Heart right ventricle (tissue), 16 donors: ENCODE data around the gene SVEP1. TPM values are rescaled to one million over a fixed set of nuclear protein-coding genes. Genes with fewer than 3 reads are reported as not detected.

Experiments used
- ATAC-seq, 8 donors: fragments of 200-7000 bp; cut with Tn5 transposase; one replicate each; pipeline ENCODE4 v1.9.1; 2020; ENCODE audit warnings: mild to moderate bottlenecking in 8 of 8, moderate library complexity in 8 of 8, moderate number of reproducible peaks in 1 of 8
- DNase-seq, 2 donors: peaks; one replicate each; pipeline ENCODE4 v3.0.0-alpha.2; 2020
- H3K27ac ChIP-seq, 10 donors: fragments of 200-600 bp; sonication (generic) in 2 of 10; one replicate each; pipeline versions ENCODE4 v1.5.0 to v1.8.0; 2020 to 2022; ENCODE audit warnings: mild to moderate bottlenecking in 3 of 10
- H3K27me3 ChIP-seq, 7 donors: fragments of 200-600 bp; one replicate each; pipeline ENCODE4 v1.8.0; 2021 to 2022; ENCODE audit warnings: mild to moderate bottlenecking in 2 of 7
- H3K36me3 ChIP-seq, 9 donors: fragments of 200-600 bp; sonication (generic) in 1 of 9; one replicate each; pipeline versions ENCODE4 v1.5.0 to v1.8.0; 2020 to 2022; ENCODE audit warnings: mild to moderate bottlenecking in 2 of 9
- H3K4me1 ChIP-seq, 9 donors: fragments of 200-600 bp; sonication (generic) in 1 of 9; one replicate each; pipeline versions ENCODE4 v1.5.0 to v1.8.0; 2020 to 2022; ENCODE audit warnings: mild to moderate bottlenecking in 4 of 9
- H3K4me3 ChIP-seq, 10 donors: fragments of 200-600 bp; sonication (generic) in 2 of 10; one replicate each; pipeline versions ENCODE4 v1.5.0 to v1.8.0; 2020 to 2022; ENCODE audit warnings: mild to moderate bottlenecking in 7 of 10, moderate library complexity in 2 of 10
- H3K9me3 ChIP-seq, 11 donors: fragments of 200-600 bp in 10 of 11; sonication (generic) in 2 of 11; one replicate each; pipeline versions ENCODE4 v1.5.0 to v1.8.0; 2013 to 2022; ENCODE audit warnings: mild to moderate bottlenecking in 2 of 11, control low read depth in 1 of 11, moderate library complexity in 1 of 11
- WGBS, 2 donors: extraction: QIAGEN DNeasy Blood & Tissue Kit; methylation state at CpG; one replicate each; pipeline ENCODE4 v1.1.7; 2013; ENCODE audit warnings: inconsistent platforms in 1 of 2; 5-methylcytosine and 5-hydroxymethylcytosine counted together
- intact Hi-C, 10 donors: fragments of 100-400 bp; cut with DNase I; formaldehyde crosslinking; loops; one replicate each; pipeline versions ENCODE4 v1.11.1 to v1.14.2; 2022
- polyA plus RNA-seq, 2 donors: library from polyadenylated mRNA; stranded (reverse); fragments of 200-250 nt; gene quantifications; one replicate each; pipeline ENCODE4 v1.2.3, GENCODE V29; 2013
- total RNA-seq, 10 donors: library from RNA; stranded (reverse); fragmentation: NEBNext Ultra II Directional in 3 of 10; extraction: Animal tissue kit (Norgen Biotek cat#: 25700) in 3 of 10; gene quantifications; one replicate each; pipeline versions ENCODE4 v1.2.1 to v1.2.4, GENCODE V29; 2021 to 2023
- TF ChIP-seq, protein P1 (sequence below), 9 donors: fragments of 200-600 bp; sonication (generic) in 2 of 9; IDR thresholded peaks; one replicate each; pipeline versions ENCODE4 v1.5.0 to v1.8.0; 2021 to 2022; ENCODE audit warnings: antibody characterized with exemption in 9 of 9, mild to moderate bottlenecking in 5 of 9, moderate library complexity in 1 of 9
- donor health status: Arrhythmogenic right ventricular cardiomyopathy.
- donor health status: ischemic (EF 13 %, LVEDD 7.1; RV severe dilation, severe dysfunction).
- donor health status: healthy with polysubstance abuse.
- donor health status: DM: no; HTN: yes; CAD: no.
- donor health status: DM: no; HTN: no; CAD: no.
- donor health status: ischemic (EF 25% LVEDD 6.9; RV normal size, moderate dysfunction).
- donor health status: ischemic (EF 25% LVEDD 5.7; RV mildly dilated, moderate dysfunction).
- donor health status: healthy.
- donor health status: DM: yes; HTN: yes; CAD: no.
- donor health status: Ischemic cardiomyopathy.
- donor health status: ischemic (EF 35%, LVEDD 5.7; RV mildly dilated, moderate dysfunction).
- donor health status: nonischemic (EF 11% LVEDD 7.7; RV severe dilation, severe dysfunction).
- donor health status: DM: yes; HTN: yes; CAD: no.
- donor health status: PGD.
- donor health status: ischemic (EF 29% LVEDD 5.4; RV normal size, mild dysfunction).
- donor health status: nonischemic (EF 23%, LVEDD 6.1; RV moderate dilation, normal function).

The SVEP1 gene
- total and polyA plus RNA-seq, 12 donors: 0.66 to 16.4 (median 6.3) TPM

DNA sequence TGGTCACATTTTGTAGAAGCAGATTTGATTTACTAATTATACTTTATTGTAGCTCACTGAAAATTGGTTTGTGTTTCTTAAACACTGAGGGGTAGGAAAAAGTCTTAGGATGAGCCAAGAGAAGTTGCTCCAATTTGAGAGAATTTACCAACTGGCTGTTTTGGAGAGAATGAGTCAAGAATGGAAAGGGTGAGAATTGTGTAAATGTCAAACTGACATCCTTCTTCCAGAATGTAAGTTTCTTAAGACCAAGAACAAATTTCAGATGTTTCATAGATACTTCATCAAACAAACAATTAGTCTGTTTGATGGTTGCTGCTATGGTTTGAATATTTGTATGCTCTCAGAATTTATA is 135.7 kb downstream of the SVEP1 start:
- ATAC-seq (peak in 1 of 8 donors; percentile 20), DNase-seq (no peak)
- Histone ChIP-seq H3K27me3 (no peaks in the 10 kb centered on the region), H3K27ac (peak overlapping the region in 1 of 10 donors; percentile 23), H3K36me3 (peaks cover 0 to 40% (median 5%) of the 10 kb centered on the region in 9 donors), H3K4me3 (no peak overlapping the region), H3K4me1 (no peaks in the 10 kb centered on the region), H3K9me3 (peaks cover 0 to 18% (median 0%) of the 10 kb centered on the region in 11 donors)
- TF ChIP-seq, protein P1, sequence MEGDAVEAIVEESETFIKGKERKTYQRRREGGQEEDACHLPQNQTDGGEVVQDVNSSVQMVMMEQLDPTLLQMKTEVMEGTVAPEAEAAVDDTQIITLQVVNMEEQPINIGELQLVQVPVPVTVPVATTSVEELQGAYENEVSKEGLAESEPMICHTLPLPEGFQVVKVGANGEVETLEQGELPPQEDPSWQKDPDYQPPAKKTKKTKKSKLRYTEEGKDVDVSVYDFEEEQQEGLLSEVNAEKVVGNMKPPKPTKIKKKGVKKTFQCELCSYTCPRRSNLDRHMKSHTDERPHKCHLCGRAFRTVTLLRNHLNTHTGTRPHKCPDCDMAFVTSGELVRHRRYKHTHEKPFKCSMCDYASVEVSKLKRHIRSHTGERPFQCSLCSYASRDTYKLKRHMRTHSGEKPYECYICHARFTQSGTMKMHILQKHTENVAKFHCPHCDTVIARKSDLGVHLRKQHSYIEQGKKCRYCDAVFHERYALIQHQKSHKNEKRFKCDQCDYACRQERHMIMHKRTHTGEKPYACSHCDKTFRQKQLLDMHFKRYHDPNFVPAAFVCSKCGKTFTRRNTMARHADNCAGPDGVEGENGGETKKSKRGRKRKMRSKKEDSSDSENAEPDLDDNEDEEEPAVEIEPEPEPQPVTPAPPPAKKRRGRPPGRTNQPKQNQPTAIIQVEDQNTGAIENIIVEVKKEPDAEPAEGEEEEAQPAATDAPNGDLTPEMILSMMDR (IDR thresholded peaks at IDR 0.05): no peak
- intact Hi-C loops: no loop called here

DNA sequence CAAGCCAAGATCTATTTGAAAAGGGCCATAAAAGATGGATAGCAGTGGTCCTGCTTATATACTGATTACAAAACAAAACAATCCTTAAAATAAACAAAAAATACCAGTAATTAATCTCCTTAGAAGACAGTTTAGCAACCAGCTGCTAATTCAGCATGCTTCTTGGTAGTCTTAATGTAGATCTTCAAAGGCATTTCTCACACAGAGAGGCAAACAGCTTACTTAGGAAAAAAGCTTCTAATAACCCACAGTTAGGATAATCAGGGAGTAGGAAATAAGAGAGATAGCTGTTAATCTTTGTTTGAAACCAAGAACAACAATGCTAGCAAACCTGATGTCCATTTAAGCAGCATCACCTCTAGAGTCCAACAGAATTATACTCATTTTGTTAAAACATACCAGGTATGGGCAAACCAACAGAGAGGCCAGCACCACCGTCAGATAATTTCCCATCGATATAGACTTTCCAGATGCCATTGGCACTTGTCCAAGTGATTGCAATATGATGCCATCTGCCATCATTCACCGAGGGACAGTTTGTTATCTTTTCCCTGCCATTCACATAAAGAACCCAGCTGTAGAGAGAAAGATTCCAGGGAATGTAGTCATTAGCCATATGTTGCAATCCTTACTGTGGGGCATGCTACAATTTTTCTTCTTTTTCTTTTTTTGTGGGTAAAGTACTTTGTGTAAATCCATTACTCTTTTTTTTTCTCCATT is 136.2 kb downstream of the SVEP1 start:
- Histone ChIP-seq H3K9me3 (peaks cover 0 to 18% (median 0%) of the 10 kb centered on the region in 11 donors), H3K4me3 (no peak overlapping the region), H3K27me3 (no peaks in the 10 kb centered on the region), H3K4me1 (no peaks in the 10 kb centered on the region), H3K36me3 (peaks cover 0 to 35% (median 5%) of the 10 kb centered on the region in 9 donors), H3K27ac (no peak overlapping the region)
- DNase-seq (no peak), ATAC-seq (no peak)
- intact Hi-C loops: no loop called here
- TF ChIP-seq, protein P1 (IDR thresholded peaks at IDR 0.05): no peak
- WGBS, 2 donors: 15 to 18% methylated on average over 3 of the region's 3 CpGs

DNA sequence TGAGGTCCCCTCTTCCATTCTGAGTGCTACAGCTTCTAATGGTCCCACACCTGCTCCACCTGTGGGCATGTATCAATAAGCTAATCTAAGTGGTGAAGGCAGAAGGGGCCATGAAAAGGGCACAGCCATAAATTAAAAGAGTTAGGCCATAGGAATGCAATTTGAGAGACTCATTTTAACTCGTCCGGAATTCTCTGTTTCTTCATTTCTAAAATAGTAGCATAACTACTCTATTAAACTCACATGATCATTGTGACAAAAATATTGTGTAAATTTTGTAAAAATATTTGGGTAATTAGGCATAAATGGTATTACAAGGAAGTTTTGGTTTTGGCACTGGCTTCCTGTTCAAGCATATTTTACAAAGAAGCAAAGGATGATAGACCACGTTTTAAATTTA is 138.7 kb downstream of the SVEP1 start:
- Histone ChIP-seq H3K4me3 (no peak overlapping the region), H3K27me3 (no peaks in the 10 kb centered on the region), H3K9me3 (peaks cover 0 to 4% (median 0%) of the 10 kb centered on the region in 11 donors), H3K27ac (no peak overlapping the region), H3K4me1 (no peaks in the 10 kb centered on the region), H3K36me3 (peaks cover 0 to 26% (median 0%) of the 10 kb centered on the region in 9 donors)
- intact Hi-C loops: no loop called here
- ATAC-seq (no peak), DNase-seq (no peak)
- TF ChIP-seq, protein P1 (IDR thresholded peaks at IDR 0.05): no peak
- WGBS, 2 donors: 83% methylated on average over 3 of the region's 3 CpGs

DNA sequence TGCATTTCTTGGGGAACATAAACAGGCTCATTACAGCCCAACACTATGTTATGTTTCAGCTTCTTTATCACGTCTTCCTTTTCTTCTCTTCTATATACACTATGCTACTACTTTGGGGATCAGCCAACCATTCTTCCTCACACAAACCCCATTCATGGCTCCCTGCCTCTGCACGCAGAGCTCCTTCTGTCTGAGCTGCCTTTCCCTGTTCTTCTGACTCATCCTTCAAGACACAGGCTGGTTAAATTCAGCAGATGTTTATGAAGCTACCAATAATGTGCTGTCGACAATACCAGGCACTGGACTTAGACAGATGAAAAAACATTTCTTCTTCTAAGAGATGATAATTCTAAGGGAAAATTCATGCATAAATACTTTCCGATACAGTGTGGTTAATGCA is 139.4 kb downstream of the SVEP1 start:
- TF ChIP-seq, protein P1 (IDR thresholded peaks at IDR 0.05): no peak
- intact Hi-C loops: no loop called here
- Histone ChIP-seq H3K9me3 (no peaks in the 10 kb centered on the region), H3K27me3 (no peaks in the 10 kb centered on the region), H3K4me1 (no peaks in the 10 kb centered on the region), H3K27ac (no peak overlapping the region), H3K4me3 (no peak overlapping the region), H3K36me3 (peaks cover 0 to 20% (median 0%) of the 10 kb centered on the region in 9 donors)
- DNase-seq (no peak), ATAC-seq (no peak)
- WGBS, 2 donors: 68 to 72% methylated on average over 4 of the region's 4 CpGs
